SK-N-SH (cell line): Measurements from ENCODE around the gene DAB1. TPM values are rescaled to one million over a fixed set of nuclear protein-coding genes. Genes with fewer than 3 reads are reported as not detected.

ENCODE experiments used
- CTCF ChIA-PET: fragments of 300-600, 350-600 bp; formaldehyde crosslinking; extraction: SDS; loops from one replicate; lab custom pipeline; 2021; lab: Yijun Ruan, JAX
- POLR2A ChIA-PET: fragments of 350-600 bp; sonication (Branson Sonifier 250); formaldehyde crosslinking; extraction: SDS; loops from one replicate; lab custom pipeline; 2020; ENCODE audit warnings: antibody characterized with exemption, inconsistent platforms; lab: Yijun Ruan, JAX
- DNase-seq: peaks from one replicate; pipeline ENCODE4 v3.0.0; 2012
- H2AFZ ChIP-seq: fragments of 200-600 bp; sonication (generic); 2 replicates; pipeline ENCODE4 v1.8.1; 2016; ENCODE audit warnings: antibody characterized with exemption, mild to moderate bottlenecking, low read depth
- H3F3A ChIP-seq: fragments of 200-600 bp; sonication (generic); replicated peaks from 2 replicates; pipeline ENCODE3; 2016; ENCODE audit warnings: antibody characterized with exemption, mild to moderate bottlenecking; ENCODE audit not compliant: insufficient read depth
- H3K27ac ChIP-seq, 2 experiments: fragments of 200-500 bp in 1 of 2; fragments of 200-600 bp in 1 of 2; sonication (Bioruptor generic) in 1 of 2; sonication (generic), shearing (Covaris generic) in 1 of 2; 2 replicates each; pipeline versions ENCODE4 v1.5.1 to v1.6.1; 2014 to 2016; ENCODE audit warnings: low read depth in 2 of 2, inconsistent platforms in 1 of 2, low read length in 1 of 2, mild to moderate bottlenecking in 1 of 2, mixed read lengths in 1 of 2
- H3K27me3 ChIP-seq: fragments of 200-600 bp; sonication (generic), shearing (Covaris generic); 2 replicates; pipeline ENCODE4 v1.6.1; 2016; ENCODE audit warnings: mixed run types; ENCODE audit not compliant: insufficient read depth
- H3K36me3 ChIP-seq, 2 experiments: fragments of 200-500 bp in 1 of 2; fragments of 200-600 bp in 1 of 2; sonication (Bioruptor generic) in 1 of 2; sonication (generic) in 1 of 2; replicated peaks in 1 of 2; 2 replicates each; pipeline versions ENCODE3 to v1.5.1; 2014 to 2016; ENCODE audit warnings: low read length in 1 of 2, mild to moderate bottlenecking in 1 of 2; ENCODE audit not compliant: insufficient read depth in 2 of 2, control insufficient read depth in 1 of 2
- H3K4me1 ChIP-seq, 2 experiments: fragments of 200-500 bp in 1 of 2; fragments of 200-600 bp in 1 of 2; sonication (Bioruptor generic) in 1 of 2; sonication (generic), shearing (Covaris generic) in 1 of 2; 2 replicates each; pipeline versions ENCODE4 v1.5.1 to v1.6.1; 2014 to 2016; ENCODE audit warnings: low read depth in 1 of 2, low read length in 1 of 2, mixed run types in 1 of 2; ENCODE audit not compliant: insufficient read depth in 2 of 2, control insufficient read depth in 1 of 2
- H3K4me2 ChIP-seq: fragments of 200-600 bp; sonication (generic), shearing (Covaris generic); 2 replicates; pipeline ENCODE4 v1.6.1; 2017; ENCODE audit warnings: mixed run types
- H3K4me3 ChIP-seq, 2 experiments: fragments of 200-500 bp in 1 of 2; fragments of 200-600 bp in 1 of 2; sonication (Bioruptor generic) in 1 of 2; sonication (generic), shearing (Covaris generic) in 1 of 2; 2 replicates each; pipeline versions ENCODE4 v1.5.1 to v1.8.1; 2014 to 2016; ENCODE audit warnings: low read depth in 2 of 2, inconsistent platforms in 1 of 2, low read length in 1 of 2, mild to moderate bottlenecking in 1 of 2, mixed read lengths in 1 of 2, moderate library complexity in 1 of 2
- H3K79me2 ChIP-seq: fragments of 200-600 bp; sonication (generic); 2 replicates; pipeline ENCODE4 v1.8.1; 2017; ENCODE audit warnings: mild to moderate bottlenecking; ENCODE audit not compliant: insufficient read depth
- H3K9ac ChIP-seq: fragments of 200-600 bp; sonication (generic); 2 replicates; pipeline ENCODE4 v1.6.1; 2017; ENCODE audit warnings: mixed run types
- H3K9me2 ChIP-seq: fragments of 200-600 bp; sonication (generic); 2 replicates; pipeline ENCODE4 v1.6.1; 2017; ENCODE audit warnings: mixed run types
- H3K9me3 ChIP-seq: fragments of 200-600 bp; sonication (generic); 2 replicates; pipeline ENCODE4 v1.6.1; 2017; ENCODE audit warnings: mixed run types, mild to moderate bottlenecking, moderate library complexity
- H4K20me1 ChIP-seq: fragments of 200-600 bp; sonication (generic); 2 replicates; pipeline ENCODE4 v1.6.1; 2017; ENCODE audit warnings: mild to moderate bottlenecking, mixed run types; ENCODE audit not compliant: insufficient read depth
- CHD2 ChIP-seq: fragments of 150-350 bp; IDR thresholded peaks from 2 replicates; pipeline ENCODE4 v1.6.1; 2018; ENCODE audit warnings: low read length; ENCODE audit not compliant: partially characterized antibody
- EP300 ChIP-seq, 2 experiments: IDR thresholded peaks; 2 replicates each; pipeline versions ENCODE4 v1.4.0 to v1.6.1; 2012; ENCODE audit warnings: borderline replicate concordance in 1 of 2, low read depth in 1 of 2, low read length in 1 of 2
- FOXJ3 ChIP-seq: sonication (generic); formaldehyde crosslinking; IDR thresholded peaks from 2 replicates; pipeline ENCODE4 v1.5.1; 2020; ENCODE audit warnings: mild to moderate bottlenecking, missing genetic modification reagents
- FOXM1 ChIP-seq: IDR thresholded peaks from 2 replicates; pipeline ENCODE4 v1.4.0; 2012; ENCODE audit warnings: low read depth, mild to moderate bottlenecking
- GABPA ChIP-seq: IDR thresholded peaks from 2 replicates; pipeline ENCODE4 v1.4.0; 2012; ENCODE audit warnings: low read depth, mild to moderate bottlenecking
- GATA2 ChIP-seq: sonication (generic); formaldehyde crosslinking; IDR thresholded peaks from 2 replicates; pipeline ENCODE4 v1.5.0; 2020; ENCODE audit warnings: mild to moderate bottlenecking, missing genetic modification reagents
- JUND ChIP-seq: IDR thresholded peaks from 2 replicates; pipeline ENCODE4 v1.4.0; 2012
- MEF2A ChIP-seq: IDR thresholded peaks from 2 replicates; pipeline ENCODE4 v1.4.0; 2012; ENCODE audit warnings: low read depth, borderline replicate concordance
- NFIC ChIP-seq: IDR thresholded peaks from 2 replicates; pipeline ENCODE4 v1.4.0; 2012; ENCODE audit warnings: borderline replicate concordance
- NRF1 ChIP-seq: IDR thresholded peaks from 2 replicates; pipeline ENCODE4 v1.6.1; 2012; ENCODE audit warnings: low read depth, mild to moderate bottlenecking, low read length
- POLR2AphosphoS5 ChIP-seq: IDR thresholded peaks from 2 replicates; pipeline ENCODE4 v1.6.1; 2012; ENCODE audit warnings: low read depth, low read length
- RFX5 ChIP-seq: IDR thresholded peaks from 2 replicates; pipeline ENCODE4 v1.6.1; 2012; ENCODE audit warnings: mild to moderate bottlenecking, improper control_type of control experiment, low read length
- SIN3A ChIP-seq: IDR thresholded peaks from 2 replicates; pipeline ENCODE4 v1.6.1; 2012; ENCODE audit warnings: low read depth, mild to moderate bottlenecking, low read length, moderate library complexity, borderline replicate concordance
- SMC3 ChIP-seq: IDR thresholded peaks from 2 replicates; pipeline ENCODE4 v1.6.1; 2012; ENCODE audit warnings: low read depth, low read length, improper control_type of control experiment
- TCF12 ChIP-seq: IDR thresholded peaks from 2 replicates; pipeline ENCODE4 v1.4.0; 2012
- TEAD4 ChIP-seq: IDR thresholded peaks from 2 replicates; pipeline ENCODE4 v1.4.0; 2012; ENCODE audit warnings: mild to moderate bottlenecking, borderline replicate concordance; ENCODE audit not compliant: insufficient read depth
- YY1 ChIP-seq: IDR thresholded peaks from 2 replicates; pipeline ENCODE4 v1.4.0; 2012; ENCODE audit warnings: low read depth, mild to moderate bottlenecking
- WGBS: methylation state at CpG from one replicate; pipeline ENCODE4 v1.1.6; 2017; ENCODE audit warnings: low lambda C conversion rate; 5-methylcytosine and 5-hydroxymethylcytosine counted together
- polyA plus RNA-seq, 3 experiments: library from polyadenylated mRNA; depleted of rRNA; stranded (reverse); fragments of >200 nt; gene quantifications; 2 replicates each; pipeline ENCODE4 v1.2.3, GENCODE V29; 2012
- TF ChIP-seq, protein P1 (sequence below): fragments of 200-600 bp; sonication (generic); IDR thresholded peaks from 2 replicates; pipeline ENCODE4 v1.6.1; 2017; ENCODE audit warnings: antibody characterized with exemption, mild to moderate bottlenecking, moderate library complexity
- TF ChIP-seq, protein P2 (sequence below): IDR thresholded peaks from 2 replicates; pipeline ENCODE4 v1.4.0; 2012; ENCODE audit warnings: low read depth
- TF ChIP-seq, protein P3 (sequence below): IDR thresholded peaks from 2 replicates; pipeline ENCODE4 v1.6.1; 2012; ENCODE audit warnings: mild to moderate bottlenecking, low read depth, low read length, moderate library complexity
- TF ChIP-seq, protein P4 (sequence below): IDR thresholded peaks from 2 replicates; pipeline ENCODE4; 2012

DAB1 gene
- 2.3 and 2.9 TPM in 2 replicates for polyA plus RNA-seq (2012; rRNA removed)
- 3.1 TPM in 2 replicates for polyA plus RNA-seq (2012; cell fraction: cytosol; rRNA removed)
- 2.2 and 3.0 TPM in 2 replicates for polyA plus RNA-seq (2012; cell fraction: nucleus; rRNA removed)

DNA sequence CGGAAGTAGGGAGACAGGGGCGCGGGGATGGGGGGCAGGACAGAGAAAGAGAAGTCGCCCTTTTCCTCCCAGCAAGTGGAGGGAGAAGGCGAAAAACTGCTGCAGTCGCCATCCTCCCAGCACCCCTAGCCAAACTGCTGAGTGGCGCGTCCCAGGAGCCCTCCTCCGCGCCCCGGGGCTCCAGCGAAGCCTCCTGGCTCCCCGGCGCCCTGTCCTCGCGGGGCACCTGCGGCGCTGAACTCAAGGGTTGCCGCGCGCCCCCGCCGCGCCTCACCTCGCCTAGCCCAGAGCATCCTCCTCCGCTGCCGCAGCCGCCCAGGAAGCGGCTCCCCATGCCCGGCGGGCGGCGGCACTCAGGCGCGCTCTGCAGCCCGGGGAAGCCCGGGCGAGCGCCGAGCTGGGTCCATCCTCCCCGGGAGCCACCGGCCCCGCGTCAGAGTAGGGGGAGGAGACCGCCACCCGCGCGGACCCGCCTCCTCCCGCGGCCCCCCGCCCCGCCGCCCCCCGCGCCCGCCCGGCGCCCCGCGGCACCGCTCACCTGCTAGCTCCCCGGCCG is at the start of gene DAB1:
Gene DAB1, minus strand, starts transcription at position 405 of the 556 bp plus-strand sequence. CDS start 133,030 bp downstream, outside the sequence.
- POLR2A ChIA-PET: no interaction called here
- Histone ChIP-seq H3K9me3 (no peaks in the 10 kb centered on the region), H3K36me3 (no peaks in the 10 kb centered on the region), H3K4me1 (peaks cover 0 to 21% of the 10 kb centered on the region in 2 experiments; a peak in 1 of 4 replicates), H2AFZ (peak within 1 kb of the TSS; percentile 91; the same call in 1 of the 2 replicates), H3K4me2 (peak within 1 kb of the TSS; percentile 89), H3K9me2 (no peaks in the 10 kb centered on the region), H3K9ac (peak within 1 kb of the TSS; percentile 21; the same call in 1 of the 2 replicates), H3K27me3 (peaks cover 5% of the 10 kb centered on the region; the same call in 1 of the 2 replicates), H3F3A (no peaks in the 10 kb centered on the region), H3K79me2 (no peaks in the 10 kb centered on the region), H3K4me3 (peak within 1 kb of the TSS; percentile 70 to 75), H4K20me1 (no peaks in the 10 kb centered on the region), H3K27ac (no peak within 1 kb of the TSS)
- no peak for TF ChIP-seq CHD2
- TF ChIP-seq FOXJ3 (CRISPR knock-in tag): no peak
- TF ChIP-seq GABPA: no peak
- no peak for TF ChIP-seq RFX5
- TF ChIP-seq, protein P1, sequence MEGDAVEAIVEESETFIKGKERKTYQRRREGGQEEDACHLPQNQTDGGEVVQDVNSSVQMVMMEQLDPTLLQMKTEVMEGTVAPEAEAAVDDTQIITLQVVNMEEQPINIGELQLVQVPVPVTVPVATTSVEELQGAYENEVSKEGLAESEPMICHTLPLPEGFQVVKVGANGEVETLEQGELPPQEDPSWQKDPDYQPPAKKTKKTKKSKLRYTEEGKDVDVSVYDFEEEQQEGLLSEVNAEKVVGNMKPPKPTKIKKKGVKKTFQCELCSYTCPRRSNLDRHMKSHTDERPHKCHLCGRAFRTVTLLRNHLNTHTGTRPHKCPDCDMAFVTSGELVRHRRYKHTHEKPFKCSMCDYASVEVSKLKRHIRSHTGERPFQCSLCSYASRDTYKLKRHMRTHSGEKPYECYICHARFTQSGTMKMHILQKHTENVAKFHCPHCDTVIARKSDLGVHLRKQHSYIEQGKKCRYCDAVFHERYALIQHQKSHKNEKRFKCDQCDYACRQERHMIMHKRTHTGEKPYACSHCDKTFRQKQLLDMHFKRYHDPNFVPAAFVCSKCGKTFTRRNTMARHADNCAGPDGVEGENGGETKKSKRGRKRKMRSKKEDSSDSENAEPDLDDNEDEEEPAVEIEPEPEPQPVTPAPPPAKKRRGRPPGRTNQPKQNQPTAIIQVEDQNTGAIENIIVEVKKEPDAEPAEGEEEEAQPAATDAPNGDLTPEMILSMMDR: no peak
- TF ChIP-seq, protein P2, sequence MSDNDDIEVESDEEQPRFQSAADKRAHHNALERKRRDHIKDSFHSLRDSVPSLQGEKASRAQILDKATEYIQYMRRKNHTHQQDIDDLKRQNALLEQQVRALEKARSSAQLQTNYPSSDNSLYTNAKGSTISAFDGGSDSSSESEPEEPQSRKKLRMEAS: no peak
- no peak for TF ChIP-seq SMC3
- no peak for TF ChIP-seq JUND
- TF ChIP-seq POLR2AphosphoS5: no peak
- no peak for TF ChIP-seq NRF1
- CTCF ChIA-PET: interaction anchor here (0.6 to 1.3 kb wide), 11 partner anchors 9 to 731 kb away, joined by 3 to 4 read pairs (median 3); no protein-coding TSS in a partner anchor
- WGBS: 6% methylated on average over 6 of the region's 64 CpGs
- peak; percentile 83 for DNase-seq

DNA sequence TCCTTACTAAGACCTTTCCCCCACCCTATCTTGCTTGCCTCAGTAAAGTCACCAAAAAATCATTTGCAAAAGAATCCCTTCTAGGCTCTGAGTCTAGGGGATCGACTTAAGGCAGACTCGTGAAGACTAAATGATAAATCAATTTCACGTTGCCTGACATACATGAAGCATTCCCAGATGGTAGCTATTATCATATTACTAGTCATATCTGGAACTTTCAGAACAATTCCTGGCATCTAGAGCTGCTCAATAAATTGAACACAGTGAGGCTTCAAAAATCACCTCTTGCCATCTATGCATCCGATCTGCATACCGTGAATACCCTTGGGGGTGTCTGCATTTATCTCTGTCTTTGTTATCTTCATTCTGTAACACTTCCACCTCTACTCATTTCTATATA is 49.6 kb upstream of the DAB1 start:
- no peaks in the 10 kb centered on the region for H3K27me3 ChIP-seq
- no peaks in the 10 kb centered on the region for H4K20me1 ChIP-seq
- H3K9me3 ChIP-seq: no peaks in the 10 kb centered on the region
- no peaks in the 10 kb centered on the region for H3K36me3 ChIP-seq
- CTCF ChIA-PET: interaction anchor here (1.0 kb wide), 1 partner anchor 19 kb away, joined by 3 read pairs; no protein-coding TSS in a partner anchor
- WGBS: 5% methylated on average over 5 of the region's 5 CpGs
- H3F3A ChIP-seq: peaks cover 28% of the 10 kb centered on the region
- no peaks in the 10 kb centered on the region for H3K9me2 ChIP-seq
- peaks cover 7 to 47% of the 10 kb centered on the region in 2 experiments for H3K4me1 ChIP-seq
- H3K9ac ChIP-seq: peak overlapping the region; percentile 45; the same call in 1 of the 2 replicates
- H3K4me2 ChIP-seq: peak overlapping the region; percentile 63
- no peak overlapping the region for H3K4me3 ChIP-seq
- H2AFZ ChIP-seq: 0 out of 2 replicates have a peak overlapping the region, but pooled peaks have one; percentile 25
- POLR2A ChIA-PET: no interaction called here
- no peak for DNase-seq
- H3K27ac ChIP-seq: peak overlapping the region; percentile 71 to 82
- H3K79me2 ChIP-seq: no peaks in the 10 kb centered on the region
- TF ChIP-seq, protein P3, sequence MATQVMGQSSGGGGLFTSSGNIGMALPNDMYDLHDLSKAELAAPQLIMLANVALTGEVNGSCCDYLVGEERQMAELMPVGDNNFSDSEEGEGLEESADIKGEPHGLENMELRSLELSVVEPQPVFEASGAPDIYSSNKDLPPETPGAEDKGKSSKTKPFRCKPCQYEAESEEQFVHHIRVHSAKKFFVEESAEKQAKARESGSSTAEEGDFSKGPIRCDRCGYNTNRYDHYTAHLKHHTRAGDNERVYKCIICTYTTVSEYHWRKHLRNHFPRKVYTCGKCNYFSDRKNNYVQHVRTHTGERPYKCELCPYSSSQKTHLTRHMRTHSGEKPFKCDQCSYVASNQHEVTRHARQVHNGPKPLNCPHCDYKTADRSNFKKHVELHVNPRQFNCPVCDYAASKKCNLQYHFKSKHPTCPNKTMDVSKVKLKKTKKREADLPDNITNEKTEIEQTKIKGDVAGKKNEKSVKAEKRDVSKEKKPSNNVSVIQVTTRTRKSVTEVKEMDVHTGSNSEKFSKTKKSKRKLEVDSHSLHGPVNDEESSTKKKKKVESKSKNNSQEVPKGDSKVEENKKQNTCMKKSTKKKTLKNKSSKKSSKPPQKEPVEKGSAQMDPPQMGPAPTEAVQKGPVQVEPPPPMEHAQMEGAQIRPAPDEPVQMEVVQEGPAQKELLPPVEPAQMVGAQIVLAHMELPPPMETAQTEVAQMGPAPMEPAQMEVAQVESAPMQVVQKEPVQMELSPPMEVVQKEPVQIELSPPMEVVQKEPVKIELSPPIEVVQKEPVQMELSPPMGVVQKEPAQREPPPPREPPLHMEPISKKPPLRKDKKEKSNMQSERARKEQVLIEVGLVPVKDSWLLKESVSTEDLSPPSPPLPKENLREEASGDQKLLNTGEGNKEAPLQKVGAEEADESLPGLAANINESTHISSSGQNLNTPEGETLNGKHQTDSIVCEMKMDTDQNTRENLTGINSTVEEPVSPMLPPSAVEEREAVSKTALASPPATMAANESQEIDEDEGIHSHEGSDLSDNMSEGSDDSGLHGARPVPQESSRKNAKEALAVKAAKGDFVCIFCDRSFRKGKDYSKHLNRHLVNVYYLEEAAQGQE: no peak
- TF ChIP-seq RFX5 (no peak), NFIC (peak; percentile 8; the same call in 1 of the 2 replicates), FOXM1 (no peak), YY1 (no peak), TCF12 (peak; percentile 89), GATA2 (CRISPR knock-in tag) (no peak), EP300 (IDR thresholded peaks at IDR 0.05; ENCODE audit: borderline replicate concordance in 1 of 2, low read depth in 1 of 2, low read length in 1 of 2) (peak; percentile 59 to 62; a peak in 2 of 4 replicates), MEF2A (no peak), SMC3 (no peak), SIN3A (0 out of 2 replicates have a peak, but pooled peaks have one; percentile 15), GABPA (no peak), TEAD4 (peak; percentile 58; the same call in 1 of the 2 replicates), CHD2 (no peak), NRF1 (no peak)
- TF ChIP-seq, protein P4, sequence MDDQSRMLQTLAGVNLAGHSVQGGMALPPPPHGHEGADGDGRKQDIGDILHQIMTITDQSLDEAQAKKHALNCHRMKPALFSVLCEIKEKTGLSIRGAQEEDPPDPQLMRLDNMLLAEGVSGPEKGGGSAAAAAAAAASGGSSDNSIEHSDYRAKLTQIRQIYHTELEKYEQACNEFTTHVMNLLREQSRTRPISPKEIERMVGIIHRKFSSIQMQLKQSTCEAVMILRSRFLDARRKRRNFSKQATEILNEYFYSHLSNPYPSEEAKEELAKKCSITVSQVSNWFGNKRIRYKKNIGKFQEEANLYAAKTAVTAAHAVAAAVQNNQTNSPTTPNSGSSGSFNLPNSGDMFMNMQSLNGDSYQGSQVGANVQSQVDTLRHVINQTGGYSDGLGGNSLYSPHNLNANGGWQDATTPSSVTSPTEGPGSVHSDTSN: peak; percentile 84
